ENCODE results near the gene IDH3A.
"Not testable (repeated sequence)": the region's sequence is repeated elsewhere in the genome, so short reads cannot be mapped to it uniquely, and the experiment has no call there.

The IDH3A gene

GRCh38 chr15:78129751-78130287 is 19.3 kb upstream of the IDH3A start:
- DNase-seq = no peak

- DNase-seq = peak; percentile 39
Measured at GRCh38 chr15:78130466-78131294, 18.5 kb upstream of the IDH3A start.

- DNase-seq = peak; percentile 68
Measured at GRCh38 chr15:78131295-78132061, 17.7 kb upstream of the IDH3A start, which contains the start of gene CIB2. Gene CIB2, minus strand, starts transcription at chr15:78131445. Its CDS starts 230 bp downstream, at chr15:78131215.

GRCh38 chr15:78133801-78134200 is 15.4 kb upstream of the IDH3A start:
- no peak for DNase-seq

GRCh38 chr15:78139578-78139977 is 9.6 kb upstream of the IDH3A start:
- DNase-seq = no peak

DNA sequence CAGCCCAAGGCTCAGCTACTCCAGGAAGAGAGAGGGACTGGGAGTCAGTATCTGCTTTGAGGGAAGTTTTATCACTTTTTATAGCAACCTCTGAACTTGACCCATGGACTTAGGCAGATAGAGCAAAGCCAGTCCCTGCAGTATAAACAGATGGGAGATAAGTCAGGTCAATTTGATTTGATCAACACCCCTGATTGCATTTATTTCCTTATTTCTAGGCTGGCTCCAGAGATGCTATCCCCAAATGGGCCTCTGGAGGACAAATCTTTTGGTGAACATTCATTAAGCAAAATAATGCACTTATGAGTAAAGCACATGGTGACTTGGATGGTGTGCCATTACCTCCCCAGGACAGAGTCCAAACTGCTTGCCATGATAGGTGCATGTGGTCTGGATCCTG is 8.9 kb upstream of the IDH3A start:
- DNase-seq = no peak

GRCh38 chr15:78142332-78142731 is 6.8 kb upstream of the IDH3A start:
- no peak for DNase-seq

- DNase-seq = no peak
Measured at GRCh38 chr15:78146425-78147154, 2.6 kb upstream of the IDH3A start.

DNA sequence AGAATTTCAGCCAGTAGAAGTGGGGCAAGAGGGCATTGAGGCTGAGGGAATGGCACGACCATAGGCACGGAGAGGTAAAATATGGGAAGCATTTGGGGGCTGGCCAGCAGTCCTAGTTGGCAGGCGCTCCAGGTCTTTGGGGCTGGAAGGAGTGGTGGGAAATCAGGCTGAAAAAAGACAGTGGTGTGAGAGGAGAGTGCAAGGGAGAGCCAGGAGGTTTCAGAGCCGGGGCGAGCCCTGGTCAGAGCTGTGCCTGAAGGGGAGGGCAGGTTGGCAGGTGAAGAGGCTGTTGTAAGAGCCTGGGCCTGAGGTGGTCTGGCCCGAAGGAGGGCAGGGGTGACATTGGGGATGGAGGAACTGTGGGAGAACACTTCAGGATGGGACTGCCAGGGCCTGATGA is 1.6 kb upstream of the IDH3A start:
- no peak for DNase-seq

- no peak for DNase-seq
Measured at GRCh38 chr15:78148392-78149067, 632 bp upstream of the IDH3A start.

- peak; percentile 44 for DNase-seq
Measured at GRCh38 chr15:78149805-78150751, 916 bp downstream of the IDH3A start.

DNA sequence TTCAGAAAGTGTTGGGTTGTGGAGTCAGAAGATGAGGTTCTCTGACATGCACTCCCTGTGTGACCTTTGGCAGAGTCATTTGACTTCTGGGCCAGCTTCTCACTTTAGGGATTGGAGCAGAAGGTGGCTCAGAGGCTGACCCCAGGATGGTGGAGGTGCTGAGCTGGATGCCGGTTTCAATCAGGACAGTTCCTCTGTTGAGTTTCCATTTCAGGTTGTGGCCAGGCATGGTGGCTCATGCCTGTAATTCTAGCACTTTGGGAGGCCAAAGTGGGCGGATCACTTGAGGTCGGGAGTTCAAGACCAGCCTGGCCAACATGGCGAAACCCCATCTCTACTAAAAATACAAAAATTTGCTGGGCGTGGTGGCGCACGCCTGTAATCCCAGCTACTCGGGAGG is 1.9 kb downstream of the IDH3A start:
- DNase-seq = not testable (repeated sequence)

DNA sequence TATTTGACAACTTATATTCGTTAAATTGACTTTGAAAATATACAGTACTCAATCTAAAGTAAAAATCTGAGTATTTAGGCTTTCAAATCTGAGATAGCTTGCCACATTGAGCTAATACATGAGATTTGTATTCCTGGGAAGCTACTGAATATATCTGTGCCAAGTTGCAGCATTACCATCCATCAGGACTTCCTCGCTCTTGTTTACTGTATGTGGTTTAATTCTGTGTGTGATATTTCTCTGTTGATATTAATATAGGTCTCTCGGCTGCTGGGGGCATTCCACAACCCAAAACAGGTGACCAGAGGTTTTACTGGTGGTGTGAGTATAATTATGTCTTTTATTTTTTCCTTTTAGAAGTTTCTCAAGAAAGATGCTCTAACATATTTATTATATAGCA is 5.8 kb downstream of the IDH3A start:
- DNase-seq = no peak

DNA sequence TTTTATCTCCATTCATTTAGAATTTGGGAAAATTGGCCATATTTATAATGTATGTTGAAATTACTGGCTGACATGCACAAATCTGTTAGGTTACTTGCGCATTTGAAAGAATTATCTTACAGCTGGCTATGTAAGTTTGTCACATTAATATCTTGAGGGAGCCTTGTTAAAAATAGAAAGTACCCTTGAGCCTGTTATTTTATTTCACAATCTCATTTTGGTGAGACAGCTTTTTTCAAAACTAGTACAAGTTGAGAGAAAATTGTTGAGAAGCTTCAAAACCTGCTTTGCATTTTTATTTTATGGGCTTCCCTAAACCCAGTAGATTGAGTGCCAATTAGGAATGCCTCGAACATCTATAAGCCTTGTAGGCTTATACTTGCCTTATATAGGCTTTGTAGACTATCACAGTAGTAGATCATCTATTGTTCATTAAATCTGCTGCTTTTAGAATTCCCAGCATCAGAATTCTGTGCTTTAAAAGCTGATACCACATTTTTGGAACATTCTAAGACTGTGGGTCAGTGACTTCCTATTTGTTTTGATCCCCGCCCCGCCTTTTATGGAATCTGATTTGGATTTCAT is 6.3 kb downstream of the IDH3A start:
- DNase-seq = no peak

GRCh38 chr15:78156653-78157052 is 7.5 kb downstream of the IDH3A start:
- DNase-seq = no peak

GRCh38 chr15:78157203-78157602 is 8.0 kb downstream of the IDH3A start:
- no peak for DNase-seq

DNA sequence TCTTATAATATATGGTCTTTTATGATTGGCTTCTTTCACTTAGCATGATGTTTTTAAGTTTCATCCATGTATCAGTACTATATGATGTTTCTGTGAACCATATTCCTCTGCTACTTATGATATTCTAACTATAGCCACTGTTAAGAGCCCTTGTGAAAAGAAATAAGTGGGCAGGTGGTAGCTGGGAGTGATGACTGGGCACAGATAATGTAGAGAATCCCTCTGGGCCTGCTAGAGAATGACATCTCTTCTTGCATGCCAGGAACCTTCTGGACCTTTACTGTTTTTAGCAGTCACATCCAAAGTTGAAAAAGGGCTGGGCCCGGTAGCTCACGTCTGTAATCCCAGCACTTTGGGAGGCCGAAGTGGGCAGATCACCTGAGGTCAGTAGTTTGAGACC is 10.2 kb downstream of the IDH3A start:
- DNase-seq = no peak

GRCh38 chr15:78162038-78162437 is 12.9 kb downstream of the IDH3A start:
- no peak for DNase-seq

DNA sequence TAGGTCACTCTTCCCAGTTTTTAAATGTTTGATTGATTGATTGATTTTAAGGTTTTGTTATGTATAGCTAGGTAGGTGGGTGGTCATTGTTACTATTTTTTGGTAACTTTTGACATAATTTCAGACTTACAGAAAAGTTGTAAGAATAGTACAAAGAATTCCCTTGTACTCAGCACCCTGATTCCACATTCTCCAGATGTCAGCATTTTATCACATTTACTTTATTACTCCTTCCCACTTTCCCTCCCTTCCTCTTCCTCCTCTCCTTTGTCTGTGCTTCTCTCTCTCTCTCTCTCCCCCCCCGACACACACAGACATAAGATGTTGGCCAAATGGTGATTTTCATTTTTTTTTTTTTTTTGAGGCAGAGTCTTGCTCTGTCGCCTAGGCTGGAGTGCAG is 14.8 kb downstream of the IDH3A start:
- DNase-seq = no peak

- DNase-seq = no peak
Measured at GRCh38 chr15:78167227-78167888, 18.2 kb downstream of the IDH3A start.
